HL-60 (cell line): Measurements from ENCODE around the gene SLC22A4.

Experiments
- CTCF ChIP-seq: IDR thresholded peaks from one replicate; pipeline ENCODE4 v1.5.1; 2011; ENCODE audit warnings: low read length, control low read depth, inconsistent platforms; ENCODE audit not compliant: insufficient read depth
- POLR2AphosphoS5 ChIP-seq: IDR thresholded peaks from 2 replicates; pipeline ENCODE4 v1.6.1; 2012; ENCODE audit warnings: low read depth

DNA sequence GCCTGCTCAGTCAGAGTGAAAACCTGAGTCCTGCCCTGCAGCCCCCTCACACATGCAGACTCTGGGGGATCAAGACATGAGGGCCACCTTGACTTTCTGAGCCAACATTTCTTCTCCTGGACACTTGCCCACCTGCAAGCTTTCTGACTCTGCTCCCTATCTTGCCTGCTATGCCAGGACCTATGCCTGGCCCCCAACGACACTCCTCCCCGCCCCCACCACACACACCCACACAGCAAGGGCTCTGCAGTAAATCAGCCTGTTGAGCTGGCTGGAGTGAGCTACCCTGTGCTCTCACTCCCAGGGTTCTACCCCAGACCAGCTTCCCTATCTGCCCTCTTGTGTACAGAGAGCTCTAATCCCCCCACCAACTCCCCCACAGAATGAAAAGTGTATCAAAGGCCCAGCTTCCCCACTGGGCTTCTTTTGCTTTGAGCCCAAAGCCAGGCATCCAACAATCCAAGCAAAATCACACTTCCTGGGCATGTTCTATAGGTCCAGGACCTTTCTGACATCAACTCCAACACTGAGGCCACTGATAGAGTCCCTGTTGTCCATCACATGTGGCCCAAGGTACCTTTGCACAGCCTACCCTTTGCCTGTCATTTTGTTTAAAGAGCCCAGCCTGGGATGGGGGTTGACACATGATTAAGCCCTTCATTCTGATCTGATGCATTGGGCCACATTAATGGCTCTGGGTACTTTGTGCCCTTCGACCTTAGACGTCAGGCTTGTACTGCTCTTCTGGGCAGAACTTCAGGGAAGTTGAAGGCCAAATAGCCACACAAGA, 29.5 kb upstream of the SLC22A4 start:
- no peak for TF ChIP-seq POLR2AphosphoS5
- TF ChIP-seq CTCF: no peak
